ENCODE results near the gene PHF20.
"Not testable (repeated sequence)": the region's sequence is repeated elsewhere in the genome, so short reads cannot be mapped to it uniquely, and the experiment has no call there.

Gene PHF20

GRCh38 chr20:35912881-35913280 is 141.1 kb downstream of the PHF20 start:
- DNase-seq: peak in 1 of 58 donors; percentile 0

GRCh38 chr20:35917077-35917476 is 145.3 kb downstream of the PHF20 start:
- no peak for DNase-seq

GRCh38 chr20:35918021-35918420 is 146.2 kb downstream of the PHF20 start:
- no peak for DNase-seq

GRCh38 chr20:35920523-35920922 is 148.7 kb downstream of the PHF20 start:
- no peak for DNase-seq

GRCh38 chr20:35929301-35929700 is 157.5 kb downstream of the PHF20 start:
- DNase-seq: no peak

- no peak for DNase-seq
Observed at GRCh38 chr20:35934050-35934449, 162.2 kb downstream of the PHF20 start.

- DNase-seq: no peak
Observed at GRCh38 chr20:35939264-35939663, 167.4 kb downstream of the PHF20 start.

GRCh38 chr20:35941620-35942019 is 169.8 kb downstream of the PHF20 start:
- no peak for DNase-seq

- no peak for DNase-seq
Observed at GRCh38 chr20:35942243-35942642, 170.4 kb downstream of the PHF20 start.

DNA sequence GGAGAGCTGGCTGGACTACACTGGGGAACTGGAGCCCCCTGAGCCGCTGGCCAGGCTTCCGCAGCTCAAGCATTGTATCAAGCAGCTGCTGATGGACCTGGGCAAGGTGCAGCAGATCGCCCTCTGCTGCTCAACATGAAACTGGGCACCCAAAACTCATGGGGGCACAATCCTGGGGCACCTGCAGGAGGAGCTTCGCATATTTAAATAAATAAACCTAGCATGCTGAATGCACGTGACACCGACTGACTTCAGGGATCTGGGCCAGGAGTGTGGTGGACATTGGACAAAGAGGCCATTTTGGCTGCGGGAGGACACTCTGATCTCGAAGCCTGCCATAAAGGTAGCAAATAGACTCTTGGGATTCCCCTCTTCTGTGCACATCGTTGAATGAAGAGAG is 175.7 kb downstream of the PHF20 start:
- peak in 1 of 58 donors; percentile 1 for DNase-seq

GRCh38 chr20:35947907-35948306 is 176.1 kb downstream of the PHF20 start:
- DNase-seq: no peak

DNA sequence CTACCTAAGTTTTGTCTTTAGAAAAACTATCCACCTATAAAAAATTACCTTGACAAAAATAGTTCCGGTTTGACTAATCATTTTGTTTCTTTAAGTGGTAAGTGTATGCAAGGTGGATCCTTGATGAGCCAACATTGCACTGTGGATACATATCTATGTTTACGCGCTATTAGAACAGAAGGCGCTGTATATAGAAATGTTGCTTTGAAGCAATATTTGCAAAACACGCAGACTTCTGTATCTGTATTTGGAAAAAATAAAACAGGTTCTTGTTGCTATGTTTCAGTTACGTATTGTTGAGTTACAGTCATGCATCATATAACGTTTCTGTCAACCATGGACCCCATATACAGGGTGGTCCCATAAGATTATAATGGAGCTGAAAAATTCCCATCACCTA is 178.3 kb downstream of the PHF20 start:
- DNase-seq: no peak

GRCh38 chr20:35952080-35952479 is 180.3 kb downstream of the PHF20 start:
- not testable (repeated sequence) for DNase-seq

DNA sequence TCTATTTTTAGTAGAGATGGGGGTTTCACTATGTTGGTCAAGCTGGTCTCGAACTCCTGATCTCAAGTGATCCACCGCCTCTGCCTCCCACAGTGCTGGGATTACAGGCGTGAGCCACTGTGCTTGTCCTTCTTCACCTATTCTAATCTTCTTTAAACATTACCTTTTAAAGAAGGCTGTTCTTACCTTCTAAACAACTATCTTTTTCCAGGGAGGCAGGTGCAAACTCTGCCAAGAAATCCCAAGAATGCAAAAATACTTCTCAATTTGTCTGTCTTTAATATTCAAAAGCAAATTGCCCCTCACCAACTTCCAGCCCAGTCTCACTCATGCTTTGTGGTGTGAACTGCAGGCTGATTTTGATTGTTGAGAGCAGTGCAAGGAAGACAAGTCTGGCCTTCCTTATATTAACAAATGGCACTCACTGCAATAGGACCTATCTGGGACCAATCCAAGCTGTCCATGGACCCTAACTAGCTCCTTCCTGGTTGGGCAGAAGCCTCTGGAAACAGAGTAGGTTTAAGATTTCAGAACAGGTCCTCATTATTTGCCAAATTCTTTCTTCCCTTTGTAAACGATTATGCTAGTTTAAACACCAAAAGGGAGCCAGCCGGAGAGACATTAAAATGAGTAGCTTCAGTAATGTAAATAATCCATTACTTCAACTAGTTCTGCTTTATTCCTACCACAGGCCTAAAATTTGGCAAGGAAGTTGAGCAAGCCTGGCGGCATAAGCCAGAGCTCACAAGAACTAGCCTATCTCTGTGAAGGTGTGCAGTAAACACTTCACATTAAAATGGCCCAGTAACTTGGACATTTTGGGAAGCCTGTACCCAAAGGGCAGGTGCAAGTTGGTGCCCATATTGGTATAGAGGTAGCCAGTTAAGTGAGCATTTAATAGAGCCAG is 180.9 kb downstream of the PHF20 start:
- no peak for DNase-seq

DNA sequence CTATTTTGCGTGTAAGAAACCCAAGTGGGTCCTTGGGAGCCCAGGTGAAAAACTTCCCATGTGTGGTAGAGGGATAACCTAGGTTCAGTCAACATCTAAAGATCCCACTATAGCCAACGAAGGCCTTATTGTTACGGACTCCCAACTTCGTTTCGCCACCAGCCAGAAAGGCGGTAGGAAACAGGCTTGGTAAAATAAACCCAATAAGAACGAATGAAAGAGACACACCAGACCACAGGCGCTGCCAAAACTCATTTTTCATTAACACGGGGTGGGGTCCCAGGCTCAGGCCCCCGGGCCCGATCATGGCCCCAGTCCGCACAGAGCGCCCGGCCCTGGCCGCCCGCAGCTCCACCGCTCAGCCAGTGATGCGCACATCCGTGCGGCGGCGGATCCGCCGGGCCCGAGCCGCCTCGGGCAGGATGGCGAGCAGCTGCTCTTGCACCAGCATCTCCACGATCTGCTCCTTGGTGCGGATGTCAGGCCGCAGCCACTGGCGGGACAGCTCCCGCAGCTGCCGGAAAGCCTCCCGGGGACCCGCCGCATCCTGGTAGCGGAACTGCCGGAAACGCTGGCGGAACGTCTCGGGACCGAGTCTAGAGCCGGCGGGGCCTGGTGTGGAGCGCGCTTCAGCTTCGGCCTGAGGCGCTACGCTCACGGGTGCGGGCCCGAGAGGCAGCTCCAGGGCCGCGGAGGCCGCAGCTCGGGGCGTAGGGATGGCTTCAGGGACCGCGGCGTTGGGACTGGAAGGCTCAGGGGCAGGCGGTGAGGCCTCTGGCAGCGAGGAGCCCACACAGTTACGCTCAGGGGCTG is 181.8 kb downstream of the PHF20 start:
- peak in 28 of 58 donors; percentile 20 to 77 (median 48) for DNase-seq

DNA sequence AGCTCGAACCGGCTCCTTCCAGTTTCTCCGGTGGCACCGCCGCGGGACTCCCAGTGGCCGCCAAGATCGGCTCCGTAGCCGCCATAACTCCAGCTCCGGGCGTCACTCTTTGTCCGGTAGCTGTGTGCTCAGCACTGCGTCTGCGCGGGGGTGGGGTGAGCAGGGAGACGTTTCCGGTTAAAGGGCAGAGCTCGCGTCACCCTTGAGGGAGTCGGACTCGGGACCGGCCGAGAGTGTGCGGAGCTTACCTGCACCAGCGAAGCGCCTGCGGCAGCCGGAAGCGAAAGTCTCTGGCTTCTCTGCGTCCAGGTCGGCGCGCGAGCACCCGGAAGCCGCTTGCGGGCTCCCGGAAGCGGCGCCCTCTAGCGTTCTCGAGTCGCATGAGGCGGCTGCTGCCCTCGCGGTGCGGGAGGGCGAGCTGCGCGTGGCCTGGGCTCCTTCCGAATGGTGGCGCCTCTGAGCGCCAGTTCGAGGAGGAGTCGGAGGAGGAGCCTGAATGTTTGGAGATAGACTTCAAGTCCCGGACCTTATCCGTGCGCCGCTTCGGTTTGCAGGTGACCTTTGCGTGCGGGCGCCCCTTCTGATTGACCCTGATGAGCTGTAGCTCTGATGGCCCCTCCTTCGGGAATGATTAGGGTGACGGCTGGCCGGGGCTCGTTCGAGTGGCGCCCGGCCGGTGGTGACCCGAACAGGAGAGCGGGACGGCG is 182.5 kb downstream of the PHF20 start, which contains the start of gene SCAND1:
Gene SCAND1, minus strand, starts transcription at position 303 of the 707 bp plus-strand sequence. Its CDS starts 218 bp downstream, at position 85.
- peak; percentile 69 to 100 (median 95) for DNase-seq

- peak in 1 of 58 donors; percentile 70 for DNase-seq
Observed at GRCh38 chr20:35954907-35955251, 183.1 kb downstream of the PHF20 start.

- DNase-seq: no peak
Observed at GRCh38 chr20:35956616-35957015, 184.8 kb downstream of the PHF20 start.

DNA sequence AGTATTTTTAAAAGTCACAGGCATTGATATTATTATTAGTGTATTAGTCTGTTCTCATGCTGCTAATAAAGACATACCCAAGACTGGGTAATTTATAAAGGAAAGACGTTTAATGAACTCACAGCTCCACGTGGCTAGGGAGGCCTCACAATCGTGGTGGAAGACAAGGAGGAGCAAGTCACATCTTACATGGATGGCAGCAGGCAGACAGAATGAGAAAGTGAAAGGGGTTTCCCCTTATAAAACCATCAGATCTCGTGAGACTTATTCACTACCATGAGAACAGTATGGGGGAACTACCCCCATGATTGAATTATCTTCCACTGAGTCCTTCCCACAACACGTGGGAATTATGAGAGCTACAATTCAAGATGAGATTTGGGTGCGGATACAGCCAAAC is 187.5 kb downstream of the PHF20 start:
- DNase-seq: not testable (repeated sequence)

- no peak for DNase-seq
Observed at GRCh38 chr20:35963878-35964277, 192.1 kb downstream of the PHF20 start.

DNA sequence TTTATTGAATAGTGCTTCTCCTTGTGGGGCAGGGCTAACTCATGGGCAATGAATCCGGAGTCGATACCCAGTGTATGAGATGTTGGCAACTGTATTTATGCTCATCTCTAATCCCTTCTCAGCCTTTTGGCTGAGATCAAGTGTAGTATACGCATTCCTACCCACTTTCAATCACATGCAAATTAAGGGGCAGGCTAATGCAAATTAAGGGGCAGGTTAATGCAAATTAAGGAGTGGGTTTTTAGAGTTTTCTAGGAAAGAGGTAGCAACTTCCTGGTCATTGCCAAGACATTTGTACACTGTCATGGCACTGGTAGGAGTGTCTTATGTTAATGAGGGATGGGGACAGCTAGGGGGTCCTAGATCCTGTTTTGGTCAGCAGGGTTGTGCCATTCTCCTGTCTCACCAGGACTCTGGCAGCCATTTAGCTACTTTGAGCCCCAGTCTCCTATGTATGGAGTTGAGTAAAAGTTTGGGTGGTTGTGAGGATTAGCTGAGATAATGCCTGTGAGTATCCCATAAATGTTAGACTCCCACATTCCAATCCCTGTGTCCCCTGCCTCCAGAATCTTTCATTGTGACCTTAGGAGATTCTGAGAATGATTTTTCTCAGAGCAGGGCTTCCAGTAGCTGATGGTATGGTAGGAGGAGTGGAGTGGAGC is 196.3 kb downstream of the PHF20 start, which contains the start of gene CNBD2:
Gene CNBD2, plus strand, starts transcription at position 612 of the 662 bp plus-strand sequence. CDS start 173 bp downstream, outside the sequence.
- DNase-seq: no peak
